Mucosa of stomach (tissue), 1 donor: Measurements from ENCODE around the gene PRB3.

Source experiments
- H3K27me3 ChIP-seq: one replicate; pipeline ENCODE4 v1.7.0; 2013; ENCODE audit warnings: mild to moderate bottlenecking, low read length; ENCODE audit not compliant: control insufficient read depth, insufficient read depth
- H3K36me3 ChIP-seq: one replicate; pipeline ENCODE4 v1.7.0; 2013; ENCODE audit warnings: low read length; ENCODE audit not compliant: control insufficient read depth, insufficient read depth
- H3K4me1 ChIP-seq: one replicate; pipeline ENCODE4 v1.7.0; 2013; ENCODE audit warnings: mild to moderate bottlenecking, low read length; ENCODE audit not compliant: control insufficient read depth, insufficient read depth
- H3K4me3 ChIP-seq: one replicate; pipeline ENCODE4 v1.7.0; 2013; ENCODE audit warnings: low read length
- H3K9ac ChIP-seq: one replicate; pipeline ENCODE4 v1.7.0; 2013; ENCODE audit warnings: mild to moderate bottlenecking, low read length, moderate library complexity
- H3K9me3 ChIP-seq: one replicate; pipeline ENCODE4 v1.7.0; 2013; ENCODE audit warnings: mild to moderate bottlenecking, low read length, moderate library complexity; ENCODE audit not compliant: control insufficient read depth
- donor health status: Pancreatic carcinoma.

The PRB3 gene

GRCh38 chr12:11269607-11270006, at the start of gene PRB3:
TSS of gene PRB3 (minus strand) at chr12:11269707. CDS start at chr12:11269669, 38 bp downstream.
- Histone ChIP-seq H3K4me3 (no peak within 1 kb of the TSS), H3K9ac (no peak within 1 kb of the TSS), H3K4me1 (no peaks in the 10 kb centered on the region), H3K36me3 (no peaks in the 10 kb centered on the region), H3K9me3 (no peaks in the 10 kb centered on the region), H3K27me3 (no peaks in the 10 kb centered on the region)

GRCh38 chr12:11310336-11310735, 40.8 kb upstream of the PRB3 start, which contains the start of gene PRB4:
TSS of gene PRB4 (minus strand) at chr12:11310436. CDS start at chr12:11310398, 38 bp downstream.
- no peaks in the 10 kb centered on the region for H3K27me3 ChIP-seq
- H3K9me3 ChIP-seq: no peaks in the 10 kb centered on the region
- no peaks in the 10 kb centered on the region for H3K4me1 ChIP-seq
- H3K9ac ChIP-seq: no peak within 1 kb of the TSS
- no peaks in the 10 kb centered on the region for H3K36me3 ChIP-seq
- H3K4me3 ChIP-seq: no peak within 1 kb of the TSS

- Histone ChIP-seq H3K9me3 (no peaks in the 10 kb centered on the region), H3K9ac (no peak overlapping the region), H3K4me1 (no peaks in the 10 kb centered on the region), H3K27me3 (no peaks in the 10 kb centered on the region), H3K36me3 (no peaks in the 10 kb centered on the region), H3K4me3 (no peak overlapping the region)
These were observed 37.6 kb upstream of the PRB3 start for GRCh38 chr12:11307143-11307542.

- no peak overlapping the region for H3K4me3 ChIP-seq
- no peaks in the 10 kb centered on the region for H3K36me3 ChIP-seq
- no peak overlapping the region for H3K9ac ChIP-seq
- H3K4me1 ChIP-seq: no peaks in the 10 kb centered on the region
- no peaks in the 10 kb centered on the region for H3K9me3 ChIP-seq
- no peaks in the 10 kb centered on the region for H3K27me3 ChIP-seq
These were observed 3.9 kb upstream of the PRB3 start for GRCh38 chr12:11273449-11273848.

GRCh38 chr12:11264501-11264900, 5.0 kb downstream of the PRB3 start:
- no peak overlapping the region for H3K9ac ChIP-seq
- no peaks in the 10 kb centered on the region for H3K27me3 ChIP-seq
- H3K4me1 ChIP-seq: no peaks in the 10 kb centered on the region
- H3K9me3 ChIP-seq: no peaks in the 10 kb centered on the region
- no peaks in the 10 kb centered on the region for H3K36me3 ChIP-seq
- no peak overlapping the region for H3K4me3 ChIP-seq

- H3K4me1 ChIP-seq: no peaks in the 10 kb centered on the region
- H3K4me3 ChIP-seq: no peak overlapping the region
- no peaks in the 10 kb centered on the region for H3K36me3 ChIP-seq
- H3K9me3 ChIP-seq: no peaks in the 10 kb centered on the region
- no peak overlapping the region for H3K9ac ChIP-seq
- H3K27me3 ChIP-seq: no peaks in the 10 kb centered on the region
These were observed 23.0 kb downstream of the PRB3 start for GRCh38 chr12:11246489-11246888.

GRCh38 chr12:11242656-11243055, 26.9 kb downstream of the PRB3 start:
- no peaks in the 10 kb centered on the region for H3K9me3 ChIP-seq
- H3K4me1 ChIP-seq: no peaks in the 10 kb centered on the region
- H3K27me3 ChIP-seq: no peaks in the 10 kb centered on the region
- H3K9ac ChIP-seq: no peak overlapping the region
- no peak overlapping the region for H3K4me3 ChIP-seq
- no peaks in the 10 kb centered on the region for H3K36me3 ChIP-seq

GRCh38 chr12:11240348-11240930, 29.1 kb downstream of the PRB3 start:
- Histone ChIP-seq H3K9me3 (no peaks in the 10 kb centered on the region), H3K4me3 (no peak overlapping the region)

GRCh38 chr12:11238275-11238674, 31.2 kb downstream of the PRB3 start:
- Histone ChIP-seq H3K4me1 (no peaks in the 10 kb centered on the region), H3K9ac (no peak overlapping the region), H3K27me3 (no peaks in the 10 kb centered on the region), H3K4me3 (no peak overlapping the region), H3K9me3 (no peaks in the 10 kb centered on the region), H3K36me3 (no peaks in the 10 kb centered on the region)

More at GRCh38 chr12:11240348-11240930, 29.1 kb downstream of the PRB3 start:
- Histone ChIP-seq H3K4me1 (no peaks in the 10 kb centered on the region), H3K9ac (no peak overlapping the region), H3K36me3 (no peaks in the 10 kb centered on the region), H3K27me3 (no peaks in the 10 kb centered on the region)

GRCh38 chr12:11233532-11233931, 36.0 kb downstream of the PRB3 start:
- Histone ChIP-seq H3K9ac (no peak overlapping the region), H3K27me3 (no peaks in the 10 kb centered on the region), H3K36me3 (no peaks in the 10 kb centered on the region), H3K4me3 (no peak overlapping the region), H3K4me1 (no peaks in the 10 kb centered on the region), H3K9me3 (no peaks in the 10 kb centered on the region)

- Histone ChIP-seq H3K36me3 (no peaks in the 10 kb centered on the region), H3K9ac (no peak overlapping the region), H3K4me3 (no peak overlapping the region), H3K27me3 (no peaks in the 10 kb centered on the region), H3K9me3 (no peaks in the 10 kb centered on the region), H3K4me1 (no peaks in the 10 kb centered on the region)
These were observed 41.1 kb downstream of the PRB3 start for GRCh38 chr12:11228296-11228879.

- Histone ChIP-seq H3K4me1 (no peaks in the 10 kb centered on the region), H3K9me3 (no peaks in the 10 kb centered on the region), H3K4me3 (no peak overlapping the region), H3K27me3 (no peaks in the 10 kb centered on the region), H3K36me3 (no peaks in the 10 kb centered on the region), H3K9ac (no peak overlapping the region)
These were observed 42.1 kb downstream of the PRB3 start for GRCh38 chr12:11227373-11227772.
